ENCODE data around the gene ASMTL.
A peak's percentile ranks its signal among the peaks of the same experiment; 100 is the strongest.

Gene ASMTL

GRCh38 chrX:1403228-1403627, 49.5 kb downstream of the ASMTL start:
- ATAC-seq: no peak

GRCh38 chrX:1401611-1402430, 50.9 kb downstream of the ASMTL start:
- ATAC-seq: no peak

- ATAC-seq: no peak
Observed at GRCh38 chrX:1400742-1401471, 51.8 kb downstream of the ASMTL start.

- ATAC-seq: no peak
Observed at GRCh38 chrX:1400049-1400448, 52.7 kb downstream of the ASMTL start.

- ATAC-seq: no peak
Observed at GRCh38 chrX:1398431-1399340, 54.0 kb downstream of the ASMTL start.

GRCh38 chrX:1397441-1398270, 55.1 kb downstream of the ASMTL start:
- no peak for ATAC-seq

GRCh38 chrX:1397001-1397400, 55.7 kb downstream of the ASMTL start:
- ATAC-seq: no peak

- no peak for ATAC-seq
Observed at GRCh38 chrX:1395646-1396216, 57.0 kb downstream of the ASMTL start.

- ATAC-seq: no peak
Observed at GRCh38 chrX:1394731-1395501, 57.8 kb downstream of the ASMTL start.

- ATAC-seq: no peak
Observed at GRCh38 chrX:1393871-1394615, 58.7 kb downstream of the ASMTL start.

- peak; percentile 24 to 27 for ATAC-seq
Observed at GRCh38 chrX:1392376-1393068, 60.2 kb downstream of the ASMTL start.

GRCh38 chrX:1391707-1392375, 60.9 kb downstream of the ASMTL start, which contains the start of gene SLC25A6:
Gene SLC25A6 (minus strand): TSS chrX:1392113. CDS start chrX:1392009, 104 bp downstream.
- ATAC-seq: peak; percentile 97 to 98

GRCh38 chrX:1391370-1391706, 61.4 kb downstream of the ASMTL start:
- no peak for ATAC-seq

- no peak for ATAC-seq
Observed at GRCh38 chrX:1390621-1391369, 61.9 kb downstream of the ASMTL start.

- no peak for ATAC-seq
Observed at GRCh38 chrX:1389993-1390285, 62.8 kb downstream of the ASMTL start.

GRCh38 chrX:1389181-1389992, 63.3 kb downstream of the ASMTL start:
- ATAC-seq: no peak

GRCh38 chrX:1388651-1389050, 64.1 kb downstream of the ASMTL start:
- no peak for ATAC-seq

All from activated CD4-positive, CD25-positive, alpha-beta regulatory T cell treated with anti-CD3 and anti-CD28 coated beads, Interleukin-2, amount 50 U/mL, for 24 hours (primary cell).